Measurements from ENCODE around the gene COLEC12. TPM values are rescaled to one million over a fixed set of nuclear protein-coding genes. Genes with fewer than 3 reads are reported as not detected.

Gene COLEC12
- total RNA-seq, 4 donors from 2014 or later = 5.1 to 14.5 (median 6.9) TPM

DNA sequence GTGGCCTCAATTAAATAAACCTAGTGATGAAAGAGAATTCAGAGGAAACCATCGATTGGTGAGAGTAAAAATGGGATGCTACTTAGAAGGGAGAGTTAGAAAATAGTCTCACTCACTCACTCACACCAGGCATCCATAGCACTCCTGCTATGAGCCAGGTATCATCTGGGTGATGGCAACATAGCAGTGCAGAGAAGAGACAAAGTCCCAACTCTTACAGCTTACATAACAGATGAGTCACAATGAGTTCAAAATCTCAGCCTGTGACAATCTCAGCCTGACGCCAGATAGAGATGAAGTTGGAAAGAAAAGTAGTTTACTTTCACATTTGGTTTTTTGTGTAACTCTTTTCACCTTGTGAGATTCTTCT, 177.3 kb downstream of the COLEC12 start:
- 66 to 71% methylated on average over 2 of the region's 2 CpGs for WGBS, 2 donors
- TF ChIP-seq, protein P1, sequence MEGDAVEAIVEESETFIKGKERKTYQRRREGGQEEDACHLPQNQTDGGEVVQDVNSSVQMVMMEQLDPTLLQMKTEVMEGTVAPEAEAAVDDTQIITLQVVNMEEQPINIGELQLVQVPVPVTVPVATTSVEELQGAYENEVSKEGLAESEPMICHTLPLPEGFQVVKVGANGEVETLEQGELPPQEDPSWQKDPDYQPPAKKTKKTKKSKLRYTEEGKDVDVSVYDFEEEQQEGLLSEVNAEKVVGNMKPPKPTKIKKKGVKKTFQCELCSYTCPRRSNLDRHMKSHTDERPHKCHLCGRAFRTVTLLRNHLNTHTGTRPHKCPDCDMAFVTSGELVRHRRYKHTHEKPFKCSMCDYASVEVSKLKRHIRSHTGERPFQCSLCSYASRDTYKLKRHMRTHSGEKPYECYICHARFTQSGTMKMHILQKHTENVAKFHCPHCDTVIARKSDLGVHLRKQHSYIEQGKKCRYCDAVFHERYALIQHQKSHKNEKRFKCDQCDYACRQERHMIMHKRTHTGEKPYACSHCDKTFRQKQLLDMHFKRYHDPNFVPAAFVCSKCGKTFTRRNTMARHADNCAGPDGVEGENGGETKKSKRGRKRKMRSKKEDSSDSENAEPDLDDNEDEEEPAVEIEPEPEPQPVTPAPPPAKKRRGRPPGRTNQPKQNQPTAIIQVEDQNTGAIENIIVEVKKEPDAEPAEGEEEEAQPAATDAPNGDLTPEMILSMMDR (IDR thresholded peaks at IDR 0.05) = no peak
- TF ChIP-seq POLR2A (IDR thresholded peaks at IDR 0.05) = no peak

DNA sequence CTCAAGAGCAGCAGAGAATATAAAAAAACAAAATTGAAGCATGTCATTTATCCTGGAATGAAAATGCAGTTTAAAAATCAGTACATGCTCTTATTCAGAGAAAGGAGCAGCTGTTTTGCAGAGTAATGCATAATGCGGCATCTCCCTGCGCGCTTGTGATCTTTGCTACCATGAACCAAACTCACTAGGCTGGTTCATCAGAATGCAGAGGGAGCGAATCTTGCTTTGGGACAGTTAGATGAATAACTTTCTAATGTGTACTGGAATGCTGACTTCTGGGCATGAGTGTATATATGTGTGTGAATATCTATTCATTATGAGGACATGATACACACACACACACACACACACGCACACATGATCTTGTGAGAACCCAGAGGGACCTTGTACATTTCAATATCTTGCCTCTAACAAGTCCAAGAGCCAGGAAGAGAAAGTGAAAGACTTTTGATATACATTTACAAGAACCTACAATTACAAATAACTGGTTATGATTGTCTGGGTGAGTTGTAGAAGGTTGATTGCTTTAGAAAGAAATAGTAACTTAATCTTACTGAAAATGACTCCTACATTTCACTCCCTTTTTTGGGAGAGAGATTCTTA, 178.5 kb downstream of the COLEC12 start:
- H3K4me3 ChIP-seq (ENCODE audit: low read depth, poor library complexity, severe bottlenecking) = no peak overlapping the region
- no peak for DNase-seq (ENCODE audit: low spot score in 2 of 2)
- 91 to 93% methylated on average over 5 of the region's 5 CpGs for WGBS, 2 donors
- no peak for TF ChIP-seq POLR2A (IDR thresholded peaks at IDR 0.05)
- TF ChIP-seq, protein P1 (IDR thresholded peaks at IDR 0.05) = no peak
- intact Hi-C loops (cut with DNase I; ENCODE audit: low total_unique reads) = no loop called here

More for the DNA sequence above, 177.3 kb downstream of the COLEC12 start:
- H3K4me3 ChIP-seq (ENCODE audit: low read depth, poor library complexity, severe bottlenecking) = no peak overlapping the region
- intact Hi-C loops (cut with DNase I; ENCODE audit: low total_unique reads) = no loop called here
- no peak for DNase-seq (ENCODE audit: low spot score in 2 of 2)

DNA sequence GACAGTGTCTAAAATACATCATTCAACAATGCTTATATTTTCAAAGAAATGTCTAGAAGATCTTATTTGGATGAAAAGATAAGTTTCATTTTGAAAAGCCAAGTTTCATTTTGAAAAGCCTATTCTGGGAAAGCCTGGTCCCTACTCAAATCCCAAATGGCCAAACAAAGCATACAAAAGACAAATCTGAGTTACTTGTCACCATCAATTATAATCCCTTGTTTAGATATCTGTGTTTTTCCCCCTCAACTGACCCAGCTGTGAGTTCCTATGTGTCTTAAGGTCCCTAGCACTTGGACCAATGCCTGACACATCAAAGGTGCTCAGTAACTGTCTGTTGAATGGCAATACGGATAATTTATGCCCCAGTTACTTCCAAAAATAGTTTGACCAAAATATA, 180.3 kb downstream of the COLEC12 start:
- no peak overlapping the region for H3K4me3 ChIP-seq (ENCODE audit: low read depth, poor library complexity, severe bottlenecking)
- TF ChIP-seq POLR2A (IDR thresholded peaks at IDR 0.05) = no peak
- no peak for DNase-seq (ENCODE audit: low spot score in 2 of 2)
- intact Hi-C loops (cut with DNase I; ENCODE audit: low total_unique reads) = no loop called here
- WGBS, 2 donors = 66 to 70% methylated on average over 1 of the region's 1 CpG

DNA sequence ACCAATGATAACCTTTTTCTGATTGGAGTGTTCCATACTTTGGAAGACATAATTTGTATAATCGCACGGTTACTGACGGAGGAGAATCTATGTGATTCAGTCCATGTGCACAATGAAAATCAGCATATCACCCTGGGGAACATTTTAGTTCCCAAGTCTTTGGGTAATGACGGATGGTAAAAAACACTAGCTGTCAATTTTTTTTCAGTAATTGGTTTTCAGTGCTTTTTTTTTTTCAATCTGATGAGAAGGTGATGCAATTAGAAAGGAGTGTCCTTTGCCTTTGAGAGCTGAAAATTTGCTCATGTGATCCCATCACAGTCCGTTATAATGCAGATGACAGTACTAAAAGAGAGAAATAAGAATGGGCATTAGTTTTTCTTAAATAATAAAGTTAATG, 180.8 kb downstream of the COLEC12 start:
- no peak for DNase-seq (ENCODE audit: low spot score in 2 of 2)
- 89 to 94% methylated on average over 5 of the region's 5 CpGs for WGBS, 2 donors
- intact Hi-C loops (cut with DNase I; ENCODE audit: low total_unique reads) = no loop called here
- no peak for TF ChIP-seq POLR2A (IDR thresholded peaks at IDR 0.05)
- TF ChIP-seq, protein P1 (IDR thresholded peaks at IDR 0.05) = no peak
- no peak overlapping the region for H3K4me3 ChIP-seq (ENCODE audit: low read depth, poor library complexity, severe bottlenecking)

- intact Hi-C loops (cut with DNase I; ENCODE audit: low total_unique reads) = no loop called here
- H3K4me3 ChIP-seq (ENCODE audit: low read depth, poor library complexity, severe bottlenecking) = no peak overlapping the region
- no peak for DNase-seq (ENCODE audit: low spot score in 2 of 2)
- 82 to 83% methylated on average over 9 of the region's 9 CpGs for WGBS, 2 donors
- TF ChIP-seq POLR2A (IDR thresholded peaks at IDR 0.05) = no peak
Observed at GRCh38 chr18:318791-319291, 181.7 kb downstream of the COLEC12 start.

DNA sequence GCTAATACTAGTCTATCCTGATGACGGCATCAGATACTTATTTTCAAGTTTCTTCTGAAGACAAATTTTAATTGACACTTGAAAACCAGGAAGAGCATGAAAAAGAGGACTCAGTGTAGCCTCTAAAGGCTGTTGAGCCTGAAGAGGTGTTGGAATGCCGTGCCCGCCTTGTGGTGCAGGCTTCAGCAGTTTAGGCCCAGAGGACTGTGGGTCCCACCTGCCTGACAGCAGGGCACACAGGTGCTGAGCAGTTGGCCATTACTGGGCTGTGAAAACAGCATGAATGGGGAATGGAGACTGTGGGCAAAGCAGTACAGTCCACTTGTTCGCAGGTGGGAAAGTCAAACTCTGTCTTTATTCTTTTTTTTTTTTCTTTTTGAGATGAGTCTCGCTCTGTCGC, 182.9 kb downstream of the COLEC12 start:
- TF ChIP-seq, protein P1 (IDR thresholded peaks at IDR 0.05) = no peak
- H3K4me3 ChIP-seq (ENCODE audit: low read depth, poor library complexity, severe bottlenecking) = no peak overlapping the region
- no peak for DNase-seq (ENCODE audit: low spot score in 2 of 2)
- intact Hi-C loops (cut with DNase I; ENCODE audit: low total_unique reads) = no loop called here
- WGBS, 2 donors = 91 to 97% methylated on average over 6 of the region's 6 CpGs

- intact Hi-C loops (cut with DNase I; ENCODE audit: low total_unique reads) = no loop called here
- H3K4me3 ChIP-seq (ENCODE audit: low read depth, poor library complexity, severe bottlenecking) = no peak overlapping the region
- TF ChIP-seq, protein P1 (IDR thresholded peaks at IDR 0.05) = no peak
- no peak for TF ChIP-seq POLR2A (IDR thresholded peaks at IDR 0.05)
- DNase-seq (ENCODE audit: low spot score in 2 of 2) = no peak
- 72 to 78% methylated on average over 8 of the region's 8 CpGs for WGBS, 2 donors
Observed at GRCh38 chr18:316393-316792, 184.1 kb downstream of the COLEC12 start.

Data from lower leg skin (tissue), 4 donors.